ENCODE results near the gene OR5K2. TPM values are rescaled to one million over a fixed set of nuclear protein-coding genes. Genes with fewer than 3 reads are reported as not detected.

Gene OR5K2
- total and polyA plus RNA-seq, 2 of the 4 experiments (the other 2 are of a cell fraction), result not detected

DNA sequence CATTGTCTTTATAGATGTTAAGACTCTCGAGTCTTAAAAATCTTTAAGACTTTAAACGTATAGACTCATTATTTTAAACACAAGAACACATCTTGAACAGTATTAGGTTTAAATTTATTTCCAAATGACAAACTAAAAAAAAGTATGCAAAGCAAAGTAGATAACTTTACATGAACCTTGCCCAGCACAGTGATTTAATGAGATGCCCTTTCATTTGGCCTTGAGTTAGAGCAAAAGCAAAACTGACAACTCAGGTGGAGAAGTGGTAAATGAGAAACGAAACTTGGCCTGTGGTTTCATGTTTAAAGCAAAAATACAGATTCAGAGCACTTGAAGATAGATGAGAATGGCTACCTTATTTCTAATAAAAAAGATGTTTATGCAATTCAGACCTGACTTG lies 42.9 kb downstream of the OR5K2 start:
- TF ChIP-seq RCOR1 (IDR thresholded peaks at IDR 0.05; ENCODE audit: insufficient replicate concordance, low read length) (no peak), MXI1 (IDR thresholded peaks at IDR 0.05; ENCODE audit: borderline replicate concordance, low read depth, low read length) (no peak), NFE2L2 (IDR thresholded peaks at IDR 0.05; ENCODE audit: low read depth, low read length) (no peak), BHLHE40 (IDR thresholded peaks at IDR 0.05; ENCODE audit: low read depth, low read length) (no peak), RFX5 (IDR thresholded peaks at IDR 0.05; ENCODE audit: low read depth, low read length) (no peak), SMC3 (IDR thresholded peaks at IDR 0.05; ENCODE audit: low read depth, low read length) (no peak), MAZ (IDR thresholded peaks at IDR 0.05; ENCODE audit: borderline replicate concordance, low read depth, low read length) (no peak), CHD1 (IDR thresholded peaks at IDR 0.05; ENCODE audit: low read depth, low read length) (no peak), CTCF (conservative IDR thresholded peaks at IDR 0.05; ENCODE audit: low read depth, low read length) (no peak), ELK1 (IDR thresholded peaks at IDR 0.05; ENCODE audit: borderline replicate concordance, low read depth, low read length) (no peak)

More for the DNA sequence above, 42.9 kb downstream of the OR5K2 start:
- ChIA-PET POLR2A (ENCODE audit: unreplicated experiment) (no interaction called here), CTCF (interaction anchor here (1.1 kb wide), 1 partner anchor 34 kb away, joined by 3 read pairs; no protein-coding TSS in a partner anchor)
- Histone ChIP-seq H3K18ac (ENCODE audit: low read depth, low read length) (no peak overlapping the region), H3K27me3 (ENCODE audit: control insufficient read depth, insufficient read depth, low read length) (peaks cover 4% of the 10 kb centered on the region; the same call in 1 of the 2 replicates), H3K9ac (ENCODE audit: low read depth, low read length) (no peak overlapping the region), H4K8ac (ENCODE audit: low read depth in 2 of 2, low read length in 2 of 2) (no peak overlapping the region), H3K23ac (ENCODE audit: low read depth, low read length) (no peak overlapping the region), H2BK5ac (ENCODE audit: low read depth, low read length, poor library complexity, severe bottlenecking) (no peak overlapping the region), H3K4me2 (ENCODE audit: low read depth, low read length) (no peak overlapping the region), H3K36me3 (ENCODE audit: control insufficient read depth, insufficient read depth, low read length) (no peaks in the 10 kb centered on the region), H2AK5ac (ENCODE audit: low read depth, low read length) (no peak overlapping the region), H4K20me1 (ENCODE audit: insufficient read depth, low read length) (no peaks in the 10 kb centered on the region), H2BK15ac (ENCODE audit: low read depth, low read length) (no peak overlapping the region), H2AK9ac (replicated peaks; ENCODE audit: low read depth, low read length, poor library complexity) (no peak overlapping the region), H3K4me1 (ENCODE audit: control insufficient read depth, insufficient read depth, low read length) (no peaks in the 10 kb centered on the region), H3K14ac (replicated peaks; ENCODE audit: low read depth, low read length) (no peak overlapping the region), H3K9me3 (ENCODE audit: control insufficient read depth, insufficient read depth, low read length) (no peaks in the 10 kb centered on the region), H4K91ac (ENCODE audit: insufficient read depth, low read depth, low read length) (no peak overlapping the region), H3K56ac (ENCODE audit: extremely low read depth, insufficient read depth, low read length) (no peak overlapping the region), H3K4ac (ENCODE audit: low read depth, low read length) (no peak overlapping the region), H3K79me1 (ENCODE audit: low read depth in 1 of 2, low read length in 2 of 2) (no peaks in the 10 kb centered on the region), H3K9me1 (ENCODE audit: insufficient read depth, low read length) (no peaks in the 10 kb centered on the region), H2AFZ (replicated peaks; ENCODE audit: low read length, poor library complexity) (no peak overlapping the region), H3K4me3 (ENCODE audit: insufficient read depth, low read depth, low read length) (no peak overlapping the region), H2BK20ac (ENCODE audit: low read depth, low read length) (no peak overlapping the region), H3K27ac (ENCODE audit: insufficient read depth, low read length) (no peak overlapping the region), H4K5ac (ENCODE audit: low read depth, low read length) (no peak overlapping the region), H2BK120ac (ENCODE audit: low read depth, low read length) (no peak overlapping the region)
- no peak for ATAC-seq (ENCODE audit: low read depth)
- in situ Hi-C loops (cut with MboI; ENCODE audit: low sequenced_read_pairs), result no loop called here
- no CpG with 5 or more reads among the region's 3 CpGs for WGBS, 2 experiments (ENCODE audit: extremely low coverage in 2 of 2, insufficient read length in 1 of 2)
- BruUV-seq (replicated peaks), result no TSS peak
- intact Hi-C loops (cut with micrococcal nuclease), result no loop called here
- DNase-seq, result no peak
- dilution Hi-C loops (cut with HindIII; ENCODE audit: low sequenced_read_pairs, unreplicated experiment), result no loop called here
